Mesenteric fat pad (tissue), 1 donor: ENCODE results near the gene RSBN1L. TPM values are rescaled to one million over a fixed set of nuclear protein-coding genes. Genes with fewer than 3 reads are reported as not detected.
"Not testable (repeated sequence)": the region's sequence is repeated elsewhere in the genome, so short reads cannot be mapped to it uniquely, and the experiment has no call there.

ENCODE experiments used
- DNase-seq: peaks from one replicate; pipeline ENCODE4 v3.0.0-alpha.2; 2020; ENCODE audit warnings: low spot score
- total RNA-seq: library from RNA; stranded (reverse); fragmentation: NEBNext Ultra II Directional; extraction: Animal tissue kit (Norgen Biotek cat#: 25700); gene quantifications from one replicate; pipeline ENCODE4 v1.2.1, GENCODE V29; 2021
- donor health status: DM: yes; HTN: yes; CAD: no.

The RSBN1L gene
- total RNA-seq, 1 donor from 2014 or later: 8.9 TPM

GRCh38 chr7:77765906-77766800 lies 69.9 kb downstream of the RSBN1L start:
- no peak for DNase-seq

GRCh38 chr7:77766801-77767605 lies 70.7 kb downstream of the RSBN1L start:
- no peak for DNase-seq

- DNase-seq: no peak
Observed at GRCh38 chr7:77770316-77770715, 74.1 kb downstream of the RSBN1L start.

GRCh38 chr7:77771901-77772300 lies 75.6 kb downstream of the RSBN1L start:
- DNase-seq: no peak

GRCh38 chr7:77778535-77778934 lies 82.3 kb downstream of the RSBN1L start:
- no peak for DNase-seq

- DNase-seq: no peak
Observed at GRCh38 chr7:77782383-77782782, 86.1 kb downstream of the RSBN1L start.

GRCh38 chr7:77783111-77783510 lies 86.9 kb downstream of the RSBN1L start:
- no peak for DNase-seq

GRCh38 chr7:77783545-77783944 lies 87.3 kb downstream of the RSBN1L start:
- DNase-seq: no peak

GRCh38 chr7:77784426-77784825 lies 88.2 kb downstream of the RSBN1L start:
- DNase-seq: not testable (repeated sequence)

GRCh38 chr7:77786018-77786417 lies 89.8 kb downstream of the RSBN1L start:
- no peak for DNase-seq

GRCh38 chr7:77786741-77787140 lies 90.5 kb downstream of the RSBN1L start:
- no peak for DNase-seq

GRCh38 chr7:77788327-77788902 lies 92.2 kb downstream of the RSBN1L start:
- DNase-seq: no peak

- no peak for DNase-seq
Observed at GRCh38 chr7:77791336-77791735, 95.1 kb downstream of the RSBN1L start.

- no peak for DNase-seq
Observed at GRCh38 chr7:77791956-77792355, 95.7 kb downstream of the RSBN1L start.

- DNase-seq: no peak
Observed at GRCh38 chr7:77794000-77794399, 97.7 kb downstream of the RSBN1L start.

GRCh38 chr7:77796109-77796508 lies 99.8 kb downstream of the RSBN1L start:
- no peak for DNase-seq

- no peak for DNase-seq
Observed at GRCh38 chr7:77796960-77797359, 100.7 kb downstream of the RSBN1L start.

GRCh38 chr7:77797734-77798393 lies 101.6 kb downstream of the RSBN1L start:
- no peak for DNase-seq

GRCh38 chr7:77798394-77799077 lies 102.3 kb downstream of the RSBN1L start, which contains the start of the genes PHTF2 and TMEM60:
PHTF2 (plus strand) TSS chr7:77798773.
TMEM60 (minus strand) TSS chr7:77798434; CDS start chr7:77794373, 4,061 bp downstream.
- peak; percentile 99 for DNase-seq
